Osteocyte (in vitro differentiated cells): ENCODE data around the gene HOXC9. TPM values are rescaled to one million over a fixed set of nuclear protein-coding genes. Genes with fewer than 3 reads are reported as not detected.

Source experiments
- DNase-seq: peaks from one replicate; pipeline ENCODE4 v3.0.0; 2021; ENCODE audit warnings: mixed read lengths; ENCODE audit not compliant: unreplicated experiment; ENCODE audit errors: extremely low spot score
- H3K27ac Mint-ChIP-seq: one replicate; pipeline ENCODE4 v1.8.0; 2021; ENCODE audit warnings: mild to moderate bottlenecking, mixed read lengths; ENCODE audit not compliant: unreplicated experiment
- H3K27me3 Mint-ChIP-seq: one replicate; pipeline ENCODE4 v1.8.0; 2021; ENCODE audit warnings: mixed read lengths; ENCODE audit not compliant: unreplicated experiment
- H3K36me3 Mint-ChIP-seq: one replicate; pipeline ENCODE4 v1.8.0; 2021; ENCODE audit warnings: mixed read lengths; ENCODE audit not compliant: unreplicated experiment
- H3K4me1 Mint-ChIP-seq: one replicate; pipeline ENCODE4 v1.8.0; 2021; ENCODE audit warnings: mixed read lengths; ENCODE audit not compliant: unreplicated experiment
- H3K4me3 Mint-ChIP-seq: one replicate; pipeline ENCODE4 v1.8.0; 2021; ENCODE audit warnings: mild to moderate bottlenecking, moderate library complexity, mixed read lengths; ENCODE audit not compliant: unreplicated experiment
- H3K9me3 Mint-ChIP-seq: one replicate; pipeline ENCODE4 v1.8.0; 2021; ENCODE audit warnings: mixed read lengths; ENCODE audit not compliant: unreplicated experiment
- total RNA-seq: library from RNA; stranded (reverse); gene quantifications from 2 replicates; pipeline ENCODE4 v1.2.1, GENCODE V29; 2021
- TF ChIP-seq, protein P1 (sequence below): fragments of 200-600 bp; sonication (generic); IDR thresholded peaks from 2 replicates; pipeline ENCODE4 v1.5.0; 2021; ENCODE audit warnings: antibody characterized with exemption, mild to moderate bottlenecking, moderate library complexity

The HOXC9 gene
- total RNA-seq, 1 donor from 2014 or later, result not detected

- no peaks in the 10 kb centered on the region for H3K36me3 Mint-ChIP-seq
- TF ChIP-seq, protein P1, sequence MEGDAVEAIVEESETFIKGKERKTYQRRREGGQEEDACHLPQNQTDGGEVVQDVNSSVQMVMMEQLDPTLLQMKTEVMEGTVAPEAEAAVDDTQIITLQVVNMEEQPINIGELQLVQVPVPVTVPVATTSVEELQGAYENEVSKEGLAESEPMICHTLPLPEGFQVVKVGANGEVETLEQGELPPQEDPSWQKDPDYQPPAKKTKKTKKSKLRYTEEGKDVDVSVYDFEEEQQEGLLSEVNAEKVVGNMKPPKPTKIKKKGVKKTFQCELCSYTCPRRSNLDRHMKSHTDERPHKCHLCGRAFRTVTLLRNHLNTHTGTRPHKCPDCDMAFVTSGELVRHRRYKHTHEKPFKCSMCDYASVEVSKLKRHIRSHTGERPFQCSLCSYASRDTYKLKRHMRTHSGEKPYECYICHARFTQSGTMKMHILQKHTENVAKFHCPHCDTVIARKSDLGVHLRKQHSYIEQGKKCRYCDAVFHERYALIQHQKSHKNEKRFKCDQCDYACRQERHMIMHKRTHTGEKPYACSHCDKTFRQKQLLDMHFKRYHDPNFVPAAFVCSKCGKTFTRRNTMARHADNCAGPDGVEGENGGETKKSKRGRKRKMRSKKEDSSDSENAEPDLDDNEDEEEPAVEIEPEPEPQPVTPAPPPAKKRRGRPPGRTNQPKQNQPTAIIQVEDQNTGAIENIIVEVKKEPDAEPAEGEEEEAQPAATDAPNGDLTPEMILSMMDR, result no peak
- H3K4me3 Mint-ChIP-seq, result no peak overlapping the region
- no peak overlapping the region for H3K27ac Mint-ChIP-seq
- peaks cover 22% of the 10 kb centered on the region for H3K4me1 Mint-ChIP-seq
- no peaks in the 10 kb centered on the region for H3K9me3 Mint-ChIP-seq
- no peak for DNase-seq
- H3K27me3 Mint-ChIP-seq, result peaks cover 91% of the 10 kb centered on the region
These were observed 29.5 kb upstream of the HOXC9 start for GRCh38 chr12:53970451-53970850.

GRCh38 chr12:53971129-53971528 lies 28.8 kb upstream of the HOXC9 start:
- Mint-ChIP-seq H3K4me1 (peaks cover 22% of the 10 kb centered on the region), H3K27ac (no peak overlapping the region), H3K4me3 (no peak overlapping the region), H3K36me3 (no peaks in the 10 kb centered on the region), H3K27me3 (peaks cover 91% of the 10 kb centered on the region), H3K9me3 (no peaks in the 10 kb centered on the region)
- no peak for DNase-seq
- TF ChIP-seq, protein P1, result no peak

DNA sequence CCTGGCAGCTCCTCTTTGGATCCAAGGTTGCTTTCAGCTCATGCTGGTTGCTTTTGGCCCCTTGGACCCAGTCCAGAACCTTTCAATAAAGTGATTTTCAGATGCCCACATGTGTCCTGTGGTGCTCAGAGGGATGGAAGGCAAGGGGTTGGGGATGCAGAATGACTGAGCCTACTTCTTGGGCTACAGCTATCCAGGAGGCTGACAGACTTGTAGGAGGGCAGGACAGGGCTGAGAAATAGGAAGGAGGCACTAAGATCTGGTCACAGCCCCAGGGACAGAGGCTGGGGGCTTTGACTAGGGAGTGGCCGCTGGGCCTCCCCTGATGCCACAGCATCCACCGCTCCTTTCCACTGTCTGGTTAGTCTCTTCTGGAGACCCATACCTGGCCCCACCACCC lies 28.3 kb upstream of the HOXC9 start:
- H3K27ac Mint-ChIP-seq, result no peak overlapping the region
- TF ChIP-seq, protein P1, result no peak
- H3K4me1 Mint-ChIP-seq, result peaks cover 16% of the 10 kb centered on the region
- no peak overlapping the region for H3K4me3 Mint-ChIP-seq
- peaks cover 91% of the 10 kb centered on the region for H3K27me3 Mint-ChIP-seq
- no peaks in the 10 kb centered on the region for H3K9me3 Mint-ChIP-seq
- H3K36me3 Mint-ChIP-seq, result no peaks in the 10 kb centered on the region
- no peak for DNase-seq

GRCh38 chr12:53972152-53972702 lies 27.7 kb upstream of the HOXC9 start:
- Mint-ChIP-seq H3K27me3 (peaks cover 91% of the 10 kb centered on the region), H3K4me3 (no peak overlapping the region), H3K4me1 (peaks cover 15% of the 10 kb centered on the region)

DNA sequence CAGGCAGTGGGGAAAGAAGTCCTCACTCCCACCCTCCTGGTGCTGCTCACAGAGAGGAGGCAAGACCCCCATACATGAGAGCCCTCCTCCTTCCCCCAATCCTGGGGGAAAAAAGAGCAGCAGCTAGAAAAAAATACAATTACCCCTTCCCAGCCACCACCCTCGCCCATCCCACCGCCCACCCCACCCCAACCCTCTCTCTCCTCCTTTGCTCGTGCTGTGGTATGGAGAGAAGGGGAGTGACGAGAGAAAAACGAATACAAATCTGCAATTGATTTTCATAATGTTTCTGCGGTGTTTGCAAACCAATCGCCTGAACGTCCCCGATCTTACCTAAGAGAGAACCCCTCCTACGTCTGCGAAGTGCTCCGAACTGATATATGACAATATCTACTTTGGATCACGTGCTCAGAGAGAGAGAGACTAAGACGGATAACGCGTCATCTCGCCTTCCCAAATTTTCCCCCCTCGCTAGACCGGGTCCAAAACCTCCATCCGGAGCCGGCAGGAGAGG lies 27.2 kb upstream of the HOXC9 start, which contains the start of gene HOXC11:
Gene HOXC11, plus strand, starts transcription at position 405 of the 514 bp plus-strand sequence. CDS start 116 bp downstream, outside the sequence.
- DNase-seq, result no peak
- no peaks in the 10 kb centered on the region for H3K36me3 Mint-ChIP-seq
- H3K4me1 Mint-ChIP-seq, result peaks cover 15% of the 10 kb centered on the region
- peaks cover 91% of the 10 kb centered on the region for H3K27me3 Mint-ChIP-seq
- no peak within 1 kb of the TSS for H3K27ac Mint-ChIP-seq
- TF ChIP-seq, protein P1, result no peak
- H3K9me3 Mint-ChIP-seq, result no peaks in the 10 kb centered on the region
- H3K4me3 Mint-ChIP-seq, result peak within 1 kb of the TSS; percentile 14

More at GRCh38 chr12:53972152-53972702, 27.7 kb upstream of the HOXC9 start:
- TF ChIP-seq, protein P1, result no peak
- Mint-ChIP-seq H3K9me3 (no peaks in the 10 kb centered on the region), H3K27ac (no peak overlapping the region), H3K36me3 (no peaks in the 10 kb centered on the region)
- DNase-seq, result no peak
